ENCODE results near the gene SNCAIP. TPM values are rescaled to one million over a fixed set of nuclear protein-coding genes. Genes with fewer than 3 reads are reported as not detected.

Gene SNCAIP
- total and polyA plus RNA-seq, 9 of the 15 experiments (the other 6 are each of a cell fraction or from before 2014, with no cell fraction given) = 0.04 TPM; not detected in 8

DNA sequence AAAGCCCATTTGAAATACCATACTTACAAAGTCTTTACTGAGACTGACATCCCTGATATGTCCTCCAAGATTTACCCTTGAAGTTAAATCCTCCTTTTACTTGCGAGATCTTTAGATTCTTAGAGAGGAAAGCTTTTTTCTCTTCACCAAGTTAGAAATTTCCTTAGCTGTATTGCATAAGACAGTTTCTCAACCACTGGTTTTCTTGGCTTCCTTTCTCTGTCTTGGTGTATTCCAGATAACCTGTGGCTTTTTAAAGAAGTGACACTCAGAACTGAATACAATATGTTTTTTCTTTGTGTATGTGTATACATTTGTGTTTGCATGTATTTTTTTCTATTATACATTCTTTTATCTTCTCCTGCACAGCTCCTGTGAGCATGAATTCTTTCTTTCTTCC is 65.0 kb downstream of the SNCAIP start:
- ATAC-seq (no peak), DNase-seq (ENCODE audit: extremely low read depth in 1 of 4, low spot score in 3 of 4) (no peak), FAIRE-seq (no peak)
- POLR2A ChIA-PET = no interaction called here
- H3K79me2 ChIP-seq (ENCODE audit: control insufficient read depth, insufficient read depth, low read length) = no peaks in the 10 kb centered on the region
- H2AFZ ChIP-seq (ENCODE audit: low read depth, low read length) = no peak overlapping the region
- intact Hi-C loops (cut with micrococcal nuclease) (no loop called here), in situ Hi-C loops (cut with MboI) (no loop called here)
- no peaks in the 10 kb centered on the region for H3K9me3 ChIP-seq (replicated peaks; ENCODE audit: control insufficient read depth, insufficient read depth, low read depth, low read length)
- H3K9me1 ChIP-seq (ENCODE audit: control insufficient read depth, insufficient read depth, low read length) = no peaks in the 10 kb centered on the region
- WGBS (ENCODE audit: insufficient coverage, low coverage, missing lambda C conversion rate) = 0% methylated on average over 1 of the region's 1 CpG
- H3K4me3 ChIP-seq = no peak overlapping the region
- no peak overlapping the region for H3K27ac ChIP-seq (ENCODE audit: extremely low read depth, low read depth, low read length)
- no peaks in the 10 kb centered on the region for H3K27me3 ChIP-seq (ENCODE audit: control insufficient read depth in 2 of 2, insufficient read depth in 2 of 2, low read length in 2 of 2)
- no peak overlapping the region for H3K4me2 ChIP-seq (ENCODE audit: insufficient read depth, low read length)
- no peak overlapping the region for H3K9ac ChIP-seq (ENCODE audit: insufficient read depth in 1 of 2, low read depth in 2 of 2, low read length in 2 of 2)
- H3K36me3 ChIP-seq (ENCODE audit: control insufficient read depth, insufficient read depth, low read length) = no peaks in the 10 kb centered on the region
- H4K20me1 ChIP-seq (replicated peaks; ENCODE audit: control insufficient read depth, insufficient read depth, low read length) = no peaks in the 10 kb centered on the region
- CTCF ChIA-PET (ENCODE audit: low intra/inter-chr PET ratio) = no interaction called here
- no TSS peak for BruUV-seq (replicated peaks)
- no peaks in the 10 kb centered on the region for H3K4me1 ChIP-seq (replicated peaks in 1 of 2; ENCODE audit: control insufficient read depth in 2 of 2, insufficient read depth in 2 of 2, low read length in 2 of 2)
- TF ChIP-seq NCOA6 (IDR thresholded peaks at IDR 0.05) = no peak
- TF ChIP-seq, protein P1, sequence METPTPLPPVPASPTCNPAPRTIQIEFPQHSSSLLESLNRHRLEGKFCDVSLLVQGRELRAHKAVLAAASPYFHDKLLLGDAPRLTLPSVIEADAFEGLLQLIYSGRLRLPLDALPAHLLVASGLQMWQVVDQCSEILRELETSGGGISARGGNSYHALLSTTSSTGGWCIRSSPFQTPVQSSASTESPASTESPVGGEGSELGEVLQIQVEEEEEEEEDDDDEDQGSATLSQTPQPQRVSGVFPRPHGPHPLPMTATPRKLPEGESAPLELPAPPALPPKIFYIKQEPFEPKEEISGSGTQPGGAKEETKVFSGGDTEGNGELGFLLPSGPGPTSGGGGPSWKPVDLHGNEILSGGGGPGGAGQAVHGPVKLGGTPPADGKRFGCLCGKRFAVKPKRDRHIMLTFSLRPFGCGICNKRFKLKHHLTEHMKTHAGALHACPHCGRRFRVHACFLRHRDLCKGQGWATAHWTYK (CRISPR knock-in tag; IDR thresholded peaks at IDR 0.05) = no peak
- TF ChIP-seq, protein P2, sequence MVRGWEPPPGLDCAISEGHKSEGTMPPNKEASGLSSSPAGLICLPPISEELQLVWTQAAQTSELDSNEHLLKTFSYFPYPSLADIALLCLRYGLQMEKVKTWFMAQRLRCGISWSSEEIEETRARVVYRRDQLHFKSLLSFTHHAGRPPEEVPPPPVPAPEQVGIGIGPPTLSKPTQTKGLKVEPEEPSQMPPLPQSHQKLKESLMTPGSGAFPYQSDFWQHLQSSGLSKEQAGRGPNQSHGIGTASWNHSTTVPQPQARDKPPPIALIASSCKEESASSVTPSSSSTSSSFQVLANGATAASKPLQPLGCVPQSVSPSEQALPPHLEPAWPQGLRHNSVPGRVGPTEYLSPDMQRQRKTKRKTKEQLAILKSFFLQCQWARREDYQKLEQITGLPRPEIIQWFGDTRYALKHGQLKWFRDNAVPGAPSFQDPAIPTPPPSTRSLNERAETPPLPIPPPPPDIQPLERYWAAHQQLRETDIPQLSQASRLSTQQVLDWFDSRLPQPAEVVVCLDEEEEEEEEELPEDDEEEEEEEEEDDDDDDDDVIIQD (CRISPR knock-in tag; IDR thresholded peaks at IDR 0.05) = no peak
- TF ChIP-seq, protein P3, sequence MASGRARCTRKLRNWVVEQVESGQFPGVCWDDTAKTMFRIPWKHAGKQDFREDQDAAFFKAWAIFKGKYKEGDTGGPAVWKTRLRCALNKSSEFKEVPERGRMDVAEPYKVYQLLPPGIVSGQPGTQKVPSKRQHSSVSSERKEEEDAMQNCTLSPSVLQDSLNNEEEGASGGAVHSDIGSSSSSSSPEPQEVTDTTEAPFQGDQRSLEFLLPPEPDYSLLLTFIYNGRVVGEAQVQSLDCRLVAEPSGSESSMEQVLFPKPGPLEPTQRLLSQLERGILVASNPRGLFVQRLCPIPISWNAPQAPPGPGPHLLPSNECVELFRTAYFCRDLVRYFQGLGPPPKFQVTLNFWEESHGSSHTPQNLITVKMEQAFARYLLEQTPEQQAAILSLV (tag; IDR thresholded peaks at IDR 0.05) = no peak
- TF ChIP-seq, protein P4, sequence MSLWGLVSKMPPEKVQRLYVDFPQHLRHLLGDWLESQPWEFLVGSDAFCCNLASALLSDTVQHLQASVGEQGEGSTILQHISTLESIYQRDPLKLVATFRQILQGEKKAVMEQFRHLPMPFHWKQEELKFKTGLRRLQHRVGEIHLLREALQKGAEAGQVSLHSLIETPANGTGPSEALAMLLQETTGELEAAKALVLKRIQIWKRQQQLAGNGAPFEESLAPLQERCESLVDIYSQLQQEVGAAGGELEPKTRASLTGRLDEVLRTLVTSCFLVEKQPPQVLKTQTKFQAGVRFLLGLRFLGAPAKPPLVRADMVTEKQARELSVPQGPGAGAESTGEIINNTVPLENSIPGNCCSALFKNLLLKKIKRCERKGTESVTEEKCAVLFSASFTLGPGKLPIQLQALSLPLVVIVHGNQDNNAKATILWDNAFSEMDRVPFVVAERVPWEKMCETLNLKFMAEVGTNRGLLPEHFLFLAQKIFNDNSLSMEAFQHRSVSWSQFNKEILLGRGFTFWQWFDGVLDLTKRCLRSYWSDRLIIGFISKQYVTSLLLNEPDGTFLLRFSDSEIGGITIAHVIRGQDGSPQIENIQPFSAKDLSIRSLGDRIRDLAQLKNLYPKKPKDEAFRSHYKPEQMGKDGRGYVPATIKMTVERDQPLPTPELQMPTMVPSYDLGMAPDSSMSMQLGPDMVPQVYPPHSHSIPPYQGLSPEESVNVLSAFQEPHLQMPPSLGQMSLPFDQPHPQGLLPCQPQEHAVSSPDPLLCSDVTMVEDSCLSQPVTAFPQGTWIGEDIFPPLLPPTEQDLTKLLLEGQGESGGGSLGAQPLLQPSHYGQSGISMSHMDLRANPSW (CRISPR knock-in tag; IDR thresholded peaks at IDR 0.05) = no peak
- no peak for TF ChIP-seq ZNF436 (CRISPR knock-in tag; IDR thresholded peaks at IDR 0.05)
- no peak for TF ChIP-seq BDP1 (IDR thresholded peaks at IDR 0.05; ENCODE audit: insufficient read depth, insufficient read length)
- TF ChIP-seq CREM (IDR thresholded peaks at IDR 0.05; ENCODE audit: low read depth) = no peak
- TF ChIP-seq HMG20A (CRISPR knock-in tag; conservative IDR thresholded peaks at IDR 0.05) = no peak
- no peak for TF ChIP-seq TEAD2 (tag; IDR thresholded peaks at IDR 0.05)
- TF ChIP-seq, protein P5, sequence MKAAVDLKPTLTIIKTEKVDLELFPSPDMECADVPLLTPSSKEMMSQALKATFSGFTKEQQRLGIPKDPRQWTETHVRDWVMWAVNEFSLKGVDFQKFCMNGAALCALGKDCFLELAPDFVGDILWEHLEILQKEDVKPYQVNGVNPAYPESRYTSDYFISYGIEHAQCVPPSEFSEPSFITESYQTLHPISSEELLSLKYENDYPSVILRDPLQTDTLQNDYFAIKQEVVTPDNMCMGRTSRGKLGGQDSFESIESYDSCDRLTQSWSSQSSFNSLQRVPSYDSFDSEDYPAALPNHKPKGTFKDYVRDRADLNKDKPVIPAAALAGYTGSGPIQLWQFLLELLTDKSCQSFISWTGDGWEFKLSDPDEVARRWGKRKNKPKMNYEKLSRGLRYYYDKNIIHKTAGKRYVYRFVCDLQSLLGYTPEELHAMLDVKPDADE (conservative IDR thresholded peaks at IDR 0.05; ENCODE audit: control insufficient read depth, low read depth, low read length) = no peak
- TF ChIP-seq KDM5B (IDR thresholded peaks at IDR 0.05; ENCODE audit: insufficient replicate concordance, low read depth, low read length) = no peak
- no peak for TF ChIP-seq SP1 (CRISPR knock-in tag; IDR thresholded peaks at IDR 0.05)
- no peak for TF ChIP-seq ZNF695 (CRISPR knock-in tag; IDR thresholded peaks at IDR 0.05)
- TF ChIP-seq, protein P6, sequence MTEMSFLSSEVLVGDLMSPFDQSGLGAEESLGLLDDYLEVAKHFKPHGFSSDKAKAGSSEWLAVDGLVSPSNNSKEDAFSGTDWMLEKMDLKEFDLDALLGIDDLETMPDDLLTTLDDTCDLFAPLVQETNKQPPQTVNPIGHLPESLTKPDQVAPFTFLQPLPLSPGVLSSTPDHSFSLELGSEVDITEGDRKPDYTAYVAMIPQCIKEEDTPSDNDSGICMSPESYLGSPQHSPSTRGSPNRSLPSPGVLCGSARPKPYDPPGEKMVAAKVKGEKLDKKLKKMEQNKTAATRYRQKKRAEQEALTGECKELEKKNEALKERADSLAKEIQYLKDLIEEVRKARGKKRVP (CRISPR knock-in tag; IDR thresholded peaks at IDR 0.05) = no peak
